ENCODE measurements around the gene KIF16B.

Gene KIF16B

GRCh38 chr20:16367948-16368560, 205.2 kb downstream of the KIF16B start:
- TF ChIP-seq CTCF (IDR thresholded peaks at IDR 0.05), result no peak

- no peak for TF ChIP-seq CTCF (IDR thresholded peaks at IDR 0.05)
Observed at GRCh38 chr20:16366529-16366928, 206.7 kb downstream of the KIF16B start.

DNA sequence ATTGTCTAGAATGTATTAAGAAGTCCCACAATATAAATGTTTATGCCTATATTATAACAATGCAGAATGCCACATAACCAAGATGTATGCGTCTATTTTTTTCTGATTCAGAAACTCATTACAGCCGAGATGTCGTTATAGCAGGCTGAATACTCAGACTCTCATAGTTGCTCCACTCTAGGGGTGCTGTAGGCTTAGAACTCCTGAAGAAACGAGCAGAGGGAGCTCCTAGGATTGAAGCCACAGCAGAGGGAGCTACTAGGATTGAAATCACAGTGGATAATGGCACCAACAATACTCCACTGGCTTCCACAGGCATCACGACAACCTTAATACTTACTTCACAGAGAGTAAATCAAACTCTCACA, 208.9 kb downstream of the KIF16B start:
- TF ChIP-seq CTCF (IDR thresholded peaks at IDR 0.05), result no peak

DNA sequence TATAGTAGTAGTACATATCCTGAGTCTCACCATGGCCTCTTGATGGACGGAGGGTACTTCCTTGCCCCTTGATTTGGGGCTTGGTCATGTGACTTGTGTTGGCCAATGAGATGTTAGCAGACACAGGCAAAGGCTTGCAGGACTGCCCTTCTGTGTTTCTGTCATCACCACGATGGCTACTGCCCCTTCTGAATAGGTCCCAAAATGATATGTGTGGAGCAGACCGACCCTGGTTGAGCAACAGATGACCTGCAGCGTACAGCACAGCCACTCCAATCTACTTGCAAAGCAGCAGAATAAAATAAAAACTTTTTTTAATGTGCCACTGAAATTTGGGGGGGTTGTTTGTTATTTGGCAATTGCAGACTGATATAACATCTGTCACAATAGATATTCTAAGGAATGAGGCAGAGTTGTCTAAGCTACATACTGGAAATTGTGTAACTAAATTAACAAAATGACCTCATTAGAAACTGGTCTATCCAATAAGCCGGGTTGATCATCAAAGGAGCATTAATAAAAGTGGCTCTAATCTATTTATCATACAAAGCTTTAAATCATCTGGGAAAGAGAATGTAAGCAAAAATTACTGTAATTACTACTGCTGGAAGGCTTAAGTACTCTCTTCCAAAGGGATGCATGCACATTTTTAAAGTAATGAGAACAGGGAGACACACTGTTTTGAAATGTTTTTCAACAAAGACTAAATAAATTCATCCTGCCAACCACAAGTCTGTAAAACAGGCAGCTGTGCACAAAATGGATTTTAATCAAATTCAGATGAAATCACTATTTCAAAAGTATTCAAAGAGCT, 209.5 kb downstream of the KIF16B start:
- no peak for TF ChIP-seq CTCF (IDR thresholded peaks at IDR 0.05)

- TF ChIP-seq CTCF (IDR thresholded peaks at IDR 0.05), result no peak
Observed at GRCh38 chr20:16362642-16363041, 210.6 kb downstream of the KIF16B start.

GRCh38 chr20:16360668-16361067, 212.6 kb downstream of the KIF16B start:
- TF ChIP-seq CTCF (IDR thresholded peaks at IDR 0.05), result no peak

GRCh38 chr20:16353417-16353781, 219.8 kb downstream of the KIF16B start:
- no peak for TF ChIP-seq CTCF (IDR thresholded peaks at IDR 0.05)

Measured in LNCAP (cell line).